GM20000 (cell line): ENCODE results near the gene ESYT2.

Experiments
- DNase-seq: peaks from one replicate; pipeline ENCODE4 v3.0.0; 2012; ENCODE audit warnings: low spot score
- CTCF ChIP-seq: IDR thresholded peaks from 2 replicates; pipeline ENCODE4 v1.5.1; 2012; ENCODE audit warnings: mild to moderate bottlenecking, control low read depth; ENCODE audit errors: extremely low read depth, missing control alignments

The ESYT2 gene

GRCh38 chr7:158730383-158731346 is 98.6 kb downstream of the ESYT2 start:
- no peak for TF ChIP-seq CTCF
- DNase-seq = no peak

GRCh38 chr7:158729646-158730382 is 99.5 kb downstream of the ESYT2 start:
- no peak for TF ChIP-seq CTCF

GRCh38 chr7:158728911-158729645 is 100.2 kb downstream of the ESYT2 start:
- no peak for TF ChIP-seq CTCF
- DNase-seq = no peak

More at GRCh38 chr7:158729646-158730382, 99.5 kb downstream of the ESYT2 start:
- no peak for DNase-seq

GRCh38 chr7:158727690-158728089 is 101.6 kb downstream of the ESYT2 start:
- no peak for TF ChIP-seq CTCF
- DNase-seq = no peak

- TF ChIP-seq CTCF = no peak
- no peak for DNase-seq
Observed at GRCh38 chr7:158726277-158726807, 103.0 kb downstream of the ESYT2 start.

GRCh38 chr7:158725506-158725800 is 103.9 kb downstream of the ESYT2 start:
- TF ChIP-seq CTCF = no peak
- no peak for DNase-seq
